ENCODE results near the gene TMEM214.

DNA sequence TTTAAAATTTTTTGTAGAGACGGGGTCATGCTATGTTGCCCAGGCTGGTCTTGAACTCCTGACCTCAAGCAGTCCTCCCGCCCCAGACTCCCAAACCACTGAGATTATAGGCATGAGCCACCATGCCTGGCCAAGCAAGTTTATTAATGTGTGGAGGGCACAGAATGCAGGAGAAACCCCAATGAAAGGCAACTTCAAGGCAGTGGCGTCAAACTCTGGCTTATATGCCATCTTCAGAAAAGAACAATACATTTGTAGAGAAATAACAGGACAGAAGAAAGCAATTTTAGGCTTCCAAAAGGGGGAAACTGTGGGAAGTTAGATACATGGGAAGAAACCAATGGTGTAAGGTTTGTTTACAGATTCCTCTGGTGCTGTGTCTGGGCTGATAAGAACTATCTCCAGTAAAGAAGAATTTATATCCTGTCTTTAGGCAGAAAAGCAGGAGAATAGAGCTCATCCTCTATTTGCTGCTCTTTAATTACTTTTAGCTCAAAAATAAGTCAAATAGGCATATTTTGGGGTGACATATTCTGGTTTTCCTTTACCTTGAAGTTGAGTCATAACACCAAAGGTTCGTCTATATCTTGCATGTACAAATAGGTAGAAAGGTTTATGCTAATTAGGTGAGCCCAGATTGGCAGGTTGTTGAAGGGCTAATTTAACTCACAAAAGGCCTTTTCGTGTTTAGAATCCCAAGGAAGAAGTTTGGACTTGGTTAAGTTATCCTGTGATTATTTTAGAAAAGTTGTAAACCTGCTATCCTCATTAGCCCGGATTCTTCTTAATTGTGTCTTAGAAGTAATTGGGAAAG lies 26.0 kb upstream of the TMEM214 start:
- TF ChIP-seq, protein P1, sequence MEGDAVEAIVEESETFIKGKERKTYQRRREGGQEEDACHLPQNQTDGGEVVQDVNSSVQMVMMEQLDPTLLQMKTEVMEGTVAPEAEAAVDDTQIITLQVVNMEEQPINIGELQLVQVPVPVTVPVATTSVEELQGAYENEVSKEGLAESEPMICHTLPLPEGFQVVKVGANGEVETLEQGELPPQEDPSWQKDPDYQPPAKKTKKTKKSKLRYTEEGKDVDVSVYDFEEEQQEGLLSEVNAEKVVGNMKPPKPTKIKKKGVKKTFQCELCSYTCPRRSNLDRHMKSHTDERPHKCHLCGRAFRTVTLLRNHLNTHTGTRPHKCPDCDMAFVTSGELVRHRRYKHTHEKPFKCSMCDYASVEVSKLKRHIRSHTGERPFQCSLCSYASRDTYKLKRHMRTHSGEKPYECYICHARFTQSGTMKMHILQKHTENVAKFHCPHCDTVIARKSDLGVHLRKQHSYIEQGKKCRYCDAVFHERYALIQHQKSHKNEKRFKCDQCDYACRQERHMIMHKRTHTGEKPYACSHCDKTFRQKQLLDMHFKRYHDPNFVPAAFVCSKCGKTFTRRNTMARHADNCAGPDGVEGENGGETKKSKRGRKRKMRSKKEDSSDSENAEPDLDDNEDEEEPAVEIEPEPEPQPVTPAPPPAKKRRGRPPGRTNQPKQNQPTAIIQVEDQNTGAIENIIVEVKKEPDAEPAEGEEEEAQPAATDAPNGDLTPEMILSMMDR (IDR thresholded peaks at IDR 0.05; ENCODE audit: poor library complexity, severe bottlenecking): no peak
- no peak for TF ChIP-seq EZH2 (IDR thresholded peaks at IDR 0.05; ENCODE audit: borderline replicate concordance, insufficient read depth, low read length, poor library complexity, severe bottlenecking)
- no peak for TF ChIP-seq SMC3 (conservative IDR thresholded peaks at IDR 0.05; ENCODE audit: poor library complexity)
- TF ChIP-seq POLR2AphosphoS5 (IDR thresholded peaks at IDR 0.05): no peak
- TF ChIP-seq, protein P2, sequence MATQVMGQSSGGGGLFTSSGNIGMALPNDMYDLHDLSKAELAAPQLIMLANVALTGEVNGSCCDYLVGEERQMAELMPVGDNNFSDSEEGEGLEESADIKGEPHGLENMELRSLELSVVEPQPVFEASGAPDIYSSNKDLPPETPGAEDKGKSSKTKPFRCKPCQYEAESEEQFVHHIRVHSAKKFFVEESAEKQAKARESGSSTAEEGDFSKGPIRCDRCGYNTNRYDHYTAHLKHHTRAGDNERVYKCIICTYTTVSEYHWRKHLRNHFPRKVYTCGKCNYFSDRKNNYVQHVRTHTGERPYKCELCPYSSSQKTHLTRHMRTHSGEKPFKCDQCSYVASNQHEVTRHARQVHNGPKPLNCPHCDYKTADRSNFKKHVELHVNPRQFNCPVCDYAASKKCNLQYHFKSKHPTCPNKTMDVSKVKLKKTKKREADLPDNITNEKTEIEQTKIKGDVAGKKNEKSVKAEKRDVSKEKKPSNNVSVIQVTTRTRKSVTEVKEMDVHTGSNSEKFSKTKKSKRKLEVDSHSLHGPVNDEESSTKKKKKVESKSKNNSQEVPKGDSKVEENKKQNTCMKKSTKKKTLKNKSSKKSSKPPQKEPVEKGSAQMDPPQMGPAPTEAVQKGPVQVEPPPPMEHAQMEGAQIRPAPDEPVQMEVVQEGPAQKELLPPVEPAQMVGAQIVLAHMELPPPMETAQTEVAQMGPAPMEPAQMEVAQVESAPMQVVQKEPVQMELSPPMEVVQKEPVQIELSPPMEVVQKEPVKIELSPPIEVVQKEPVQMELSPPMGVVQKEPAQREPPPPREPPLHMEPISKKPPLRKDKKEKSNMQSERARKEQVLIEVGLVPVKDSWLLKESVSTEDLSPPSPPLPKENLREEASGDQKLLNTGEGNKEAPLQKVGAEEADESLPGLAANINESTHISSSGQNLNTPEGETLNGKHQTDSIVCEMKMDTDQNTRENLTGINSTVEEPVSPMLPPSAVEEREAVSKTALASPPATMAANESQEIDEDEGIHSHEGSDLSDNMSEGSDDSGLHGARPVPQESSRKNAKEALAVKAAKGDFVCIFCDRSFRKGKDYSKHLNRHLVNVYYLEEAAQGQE (IDR thresholded peaks at IDR 0.05; ENCODE audit: borderline replicate concordance): no peak
- no peak for TF ChIP-seq EP300 (conservative IDR thresholded peaks at IDR 0.05; ENCODE audit: poor library complexity, severe bottlenecking)
- TF ChIP-seq MXI1 (conservative IDR thresholded peaks at IDR 0.05; ENCODE audit: poor library complexity, severe bottlenecking): no peak
